HPDE6-E6E7 (cell line): ENCODE measurements around the gene PARD3.

Experiments used
- DNase-seq: peaks from one replicate; pipeline ENCODE4 v3.0.0; 2011; ENCODE audit warnings: missing footprints; ENCODE audit errors: extremely low spot score

The PARD3 gene

DNA sequence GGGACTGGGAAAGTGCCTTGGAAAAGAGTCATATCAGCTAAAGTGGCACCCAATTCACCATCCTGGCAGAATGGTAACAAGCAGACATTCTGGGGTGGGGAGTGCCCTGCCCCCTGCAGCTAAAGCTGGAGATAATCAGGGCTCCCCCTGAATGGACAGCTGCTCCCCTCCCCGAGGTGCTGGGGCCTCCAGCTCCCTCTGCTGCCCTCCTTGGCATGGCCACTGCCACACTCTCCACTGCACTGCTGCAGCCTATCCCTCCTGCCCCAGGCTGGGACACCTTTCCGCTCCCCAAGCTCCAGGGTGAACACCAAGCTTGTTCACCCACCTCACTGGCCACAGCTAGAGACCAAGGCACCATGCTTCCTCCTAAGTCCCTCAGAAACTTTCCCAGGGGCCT lies 9.8 kb upstream of the PARD3 start:
- DNase-seq, result no peak

DNA sequence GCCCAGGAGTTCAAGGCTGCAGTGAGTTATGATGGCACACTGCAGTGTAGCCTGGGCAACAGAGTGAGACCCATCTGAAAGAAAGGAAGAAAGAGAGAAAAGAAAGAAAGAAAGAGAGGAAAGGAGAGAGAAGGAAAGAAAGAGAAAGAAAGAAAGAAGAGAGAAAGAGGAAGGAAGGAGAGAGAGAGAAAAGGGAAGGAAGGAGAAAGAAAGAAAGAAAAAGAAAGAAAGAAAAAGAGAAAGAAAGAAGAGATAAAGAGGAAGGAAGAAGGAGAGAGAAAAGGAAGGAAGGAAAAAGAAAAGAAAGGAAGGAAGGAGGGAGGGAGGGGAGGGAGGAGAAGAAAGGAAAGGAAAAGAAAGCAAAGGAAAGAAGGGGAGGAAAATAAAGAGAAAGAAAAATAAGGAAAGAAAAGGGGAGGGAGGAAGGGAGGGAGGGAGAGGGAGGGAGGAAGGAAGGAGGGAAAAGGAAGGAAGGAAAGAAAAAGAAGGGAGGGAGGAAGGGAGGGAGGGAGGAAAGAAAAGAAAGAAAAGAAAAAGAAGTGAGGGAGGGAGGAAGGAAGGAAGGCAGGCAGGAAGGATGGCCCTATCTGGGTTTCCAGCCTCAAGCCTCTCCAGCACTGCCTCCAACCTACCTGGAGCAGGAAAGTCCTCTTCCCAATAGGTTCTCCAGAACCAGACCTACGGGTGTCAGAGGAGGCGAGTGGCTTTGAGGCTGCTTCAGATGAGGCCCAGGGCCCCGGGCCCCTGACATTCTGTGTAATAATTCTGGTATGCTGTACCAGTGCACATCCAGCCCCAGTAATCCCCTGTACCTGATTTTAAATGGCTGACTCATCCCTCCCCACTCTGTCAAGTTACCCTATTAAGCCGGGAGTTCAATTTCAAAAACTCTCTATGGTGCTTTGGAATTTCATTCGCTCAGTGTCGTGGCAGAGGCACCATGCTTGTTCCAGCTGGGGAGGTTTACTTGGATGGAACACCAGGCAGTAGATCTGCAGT lies 6.8 kb upstream of the PARD3 start:
- no peak for DNase-seq

DNA sequence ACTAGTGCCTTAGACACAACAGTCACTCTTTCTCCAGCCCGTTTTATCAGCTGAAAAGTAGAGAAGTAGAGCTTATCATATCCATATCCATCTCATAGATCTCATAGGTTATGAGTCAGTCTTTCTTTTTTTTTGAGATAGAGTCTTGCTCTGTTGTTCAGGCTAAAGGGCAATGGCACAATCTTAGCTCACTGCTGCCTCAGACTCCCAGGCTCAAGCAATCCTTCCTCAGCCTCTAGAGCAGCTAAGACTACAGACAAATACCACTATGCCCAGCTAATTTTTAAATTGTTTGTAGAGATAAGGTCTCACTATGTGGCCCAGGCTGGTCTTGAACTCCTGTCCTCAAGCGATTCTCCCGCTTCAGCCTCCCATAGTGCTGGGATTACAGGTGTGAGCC lies 2.5 kb upstream of the PARD3 start:
- no peak for DNase-seq

DNA sequence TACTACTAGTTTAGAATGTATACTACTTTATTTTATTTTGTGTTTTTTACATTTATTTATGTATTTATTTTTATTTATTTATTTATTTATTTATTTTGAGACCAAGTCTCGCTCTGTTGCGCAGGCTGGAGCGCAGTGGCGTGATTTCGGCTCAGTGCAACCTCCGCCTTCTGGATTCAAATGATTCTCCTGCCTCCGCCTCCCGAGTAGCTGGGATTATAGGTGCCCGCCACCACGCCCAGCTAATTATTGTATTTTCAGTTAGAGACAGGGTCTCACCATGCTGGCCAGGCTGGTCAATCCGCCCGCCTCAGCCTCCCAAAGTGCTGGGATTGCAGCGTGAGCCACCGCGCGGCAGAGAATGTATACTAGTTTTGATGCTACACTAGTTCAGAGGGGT lies 2.0 kb upstream of the PARD3 start:
- DNase-seq, result no peak

DNA sequence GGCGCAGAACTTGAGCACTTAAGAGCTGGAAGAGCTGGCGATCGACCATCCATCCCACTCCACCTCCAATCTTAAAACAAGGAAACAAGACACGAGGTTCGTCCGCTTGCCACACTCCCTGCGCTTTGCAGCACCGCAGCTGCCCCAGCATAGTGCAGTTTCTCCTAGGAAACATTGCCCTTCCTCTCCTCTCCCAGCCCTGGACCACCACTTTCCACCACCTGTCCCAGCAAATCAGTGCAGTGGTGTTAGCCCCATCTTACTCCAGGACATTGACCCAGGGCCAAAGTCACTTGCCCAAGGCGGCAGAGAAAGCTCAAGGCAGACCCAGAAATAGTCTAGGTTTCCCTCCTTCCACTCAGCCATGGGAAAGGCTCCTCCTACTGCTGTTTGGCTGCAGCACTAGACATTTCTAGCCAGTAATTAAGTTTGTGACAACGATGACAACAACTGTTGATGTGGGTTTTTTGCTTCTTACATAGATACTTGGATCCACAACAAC lies 1.5 kb upstream of the PARD3 start:
- DNase-seq, result no peak

DNA sequence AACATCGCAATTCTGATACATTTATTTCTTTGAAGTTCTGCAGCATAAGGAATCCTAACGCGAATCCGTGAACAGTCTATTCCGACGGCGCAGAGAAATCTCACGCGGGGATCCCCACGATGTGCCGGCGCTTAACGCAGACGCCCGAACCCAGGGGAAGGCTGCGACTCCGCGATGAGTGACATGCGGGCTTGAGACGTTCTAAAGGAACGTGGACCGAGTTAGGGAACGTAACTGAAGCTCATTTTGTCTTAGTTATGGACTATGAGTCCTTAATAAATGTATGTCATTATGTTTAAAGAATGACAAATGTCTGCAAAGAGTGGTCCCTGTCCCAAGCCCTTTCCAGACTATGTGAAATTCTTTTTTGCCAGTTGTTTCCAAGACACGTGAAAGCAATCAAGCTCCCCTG lies 995 bp upstream of the PARD3 start:
- no peak for DNase-seq

DNA sequence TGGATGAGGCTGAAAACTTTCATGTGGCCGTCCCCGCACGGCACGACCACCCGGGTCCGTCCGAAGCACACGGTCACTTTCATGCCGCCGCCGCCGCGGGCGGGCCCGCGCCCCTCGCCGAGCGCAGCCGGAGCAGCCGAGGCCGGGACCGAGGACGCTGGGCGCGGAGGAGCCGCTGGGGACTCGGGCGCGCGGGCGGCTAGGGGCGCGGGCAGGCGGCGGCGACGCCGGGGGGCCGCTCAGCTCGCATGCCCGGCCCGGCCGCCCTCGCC lies 247 bp downstream of the PARD3 start:
- DNase-seq, result no peak

DNA sequence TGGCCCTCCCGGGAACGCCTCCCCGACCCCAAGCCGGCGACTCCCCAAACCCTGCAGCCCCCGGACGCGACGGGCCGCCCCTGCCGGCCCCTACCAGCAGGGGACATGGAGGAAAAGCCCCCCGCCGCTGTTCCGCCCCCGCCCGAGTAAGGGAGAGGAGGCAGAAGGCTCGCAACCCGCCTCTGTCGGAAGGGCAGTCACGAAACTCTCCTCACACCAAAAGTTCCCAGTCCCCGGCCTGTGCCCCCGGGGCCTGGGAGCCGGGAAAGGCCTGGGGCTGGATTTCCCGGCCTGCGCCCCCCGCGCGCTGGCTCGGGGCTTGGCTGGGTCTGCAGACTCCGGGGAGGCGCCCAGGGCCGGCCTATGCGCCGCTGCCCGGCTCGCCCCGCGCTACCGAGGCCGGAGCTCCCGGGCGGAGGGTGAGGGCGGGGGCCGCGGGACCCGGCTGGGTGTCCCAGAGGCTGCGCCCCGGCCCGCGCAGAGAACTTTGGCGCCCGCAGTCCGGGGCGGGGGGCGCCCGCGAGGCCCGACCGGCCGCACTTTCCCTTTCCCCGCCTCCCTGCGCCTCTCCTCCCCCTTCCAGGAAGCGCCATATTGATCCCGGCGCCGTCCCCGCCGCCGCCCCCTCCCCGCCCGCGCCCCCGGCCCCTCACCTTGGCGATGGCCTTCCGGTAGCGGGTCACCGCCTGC lies 728 bp downstream of the PARD3 start:
- no peak for DNase-seq

DNA sequence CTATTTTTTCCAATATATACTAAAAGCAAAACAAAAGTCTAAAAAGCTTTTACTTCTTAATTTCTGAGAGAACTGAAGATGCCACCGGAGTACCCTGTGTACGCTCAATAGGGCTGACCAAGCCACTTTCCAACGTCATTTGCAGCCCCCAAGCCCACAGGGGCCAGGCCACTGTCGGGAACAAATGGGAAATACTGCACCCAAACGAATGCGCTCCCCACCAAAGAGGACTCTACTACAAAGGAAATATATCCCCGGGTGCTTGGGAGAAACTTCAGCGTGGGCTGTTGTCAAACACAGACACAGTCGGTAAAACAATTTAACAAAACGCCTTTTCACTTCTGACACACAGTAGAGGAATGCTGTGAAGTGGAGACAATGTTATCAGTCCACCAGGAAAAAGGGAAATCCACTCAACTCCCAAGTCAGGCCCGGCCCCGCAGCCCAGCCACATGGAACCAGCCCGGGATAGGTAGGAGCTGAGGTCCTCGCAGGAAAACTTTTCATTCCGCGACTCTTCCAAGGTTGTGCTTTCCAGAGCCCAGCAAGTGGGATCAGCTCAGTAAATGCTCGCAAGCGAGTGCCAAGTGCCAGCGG lies 1.4 kb downstream of the PARD3 start:
- DNase-seq, result no peak

DNA sequence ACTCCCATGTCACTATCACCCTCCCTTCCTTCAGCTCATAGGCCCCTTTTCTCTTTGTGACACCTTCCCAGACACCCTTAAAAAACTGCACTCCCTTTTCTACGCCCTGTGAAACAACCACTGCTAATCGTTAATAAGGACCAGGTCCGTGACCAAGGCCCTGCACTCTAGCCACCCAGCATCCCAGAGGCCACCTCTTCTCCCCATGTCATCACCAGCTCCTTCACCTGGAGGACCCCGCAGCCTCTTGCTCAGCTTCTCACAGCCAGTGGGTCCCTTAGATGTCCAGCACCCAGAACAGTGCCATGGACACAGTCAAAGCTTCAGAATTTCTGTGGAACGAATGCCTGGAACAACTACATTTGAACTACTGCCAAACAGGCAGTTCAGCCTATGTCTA lies 2.3 kb downstream of the PARD3 start:
- no peak for DNase-seq

DNA sequence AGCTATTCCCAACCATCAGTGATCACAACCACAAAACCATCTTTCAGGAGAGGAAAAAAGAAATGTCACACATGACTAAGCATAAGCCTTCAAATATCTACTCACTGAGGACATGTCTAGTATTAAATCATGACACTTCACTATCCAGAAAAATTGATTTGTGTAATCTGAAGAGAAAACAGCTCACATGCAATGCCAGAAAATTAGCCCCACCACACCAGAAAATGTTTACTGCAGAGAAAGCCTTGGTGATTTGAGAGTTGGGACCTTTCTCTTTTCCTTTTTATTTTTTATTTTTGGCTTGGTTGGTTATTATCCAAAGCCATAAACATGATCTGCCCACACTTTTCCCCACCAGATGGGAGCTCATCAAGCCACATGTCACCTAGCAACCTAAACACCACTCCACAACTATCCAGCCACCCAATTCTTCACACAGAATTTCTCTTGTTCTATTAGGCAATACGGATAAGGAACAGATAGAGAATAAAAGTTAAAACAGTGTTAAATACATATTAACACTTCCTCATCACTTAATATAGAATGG lies 3.1 kb downstream of the PARD3 start:
- no peak for DNase-seq

DNA sequence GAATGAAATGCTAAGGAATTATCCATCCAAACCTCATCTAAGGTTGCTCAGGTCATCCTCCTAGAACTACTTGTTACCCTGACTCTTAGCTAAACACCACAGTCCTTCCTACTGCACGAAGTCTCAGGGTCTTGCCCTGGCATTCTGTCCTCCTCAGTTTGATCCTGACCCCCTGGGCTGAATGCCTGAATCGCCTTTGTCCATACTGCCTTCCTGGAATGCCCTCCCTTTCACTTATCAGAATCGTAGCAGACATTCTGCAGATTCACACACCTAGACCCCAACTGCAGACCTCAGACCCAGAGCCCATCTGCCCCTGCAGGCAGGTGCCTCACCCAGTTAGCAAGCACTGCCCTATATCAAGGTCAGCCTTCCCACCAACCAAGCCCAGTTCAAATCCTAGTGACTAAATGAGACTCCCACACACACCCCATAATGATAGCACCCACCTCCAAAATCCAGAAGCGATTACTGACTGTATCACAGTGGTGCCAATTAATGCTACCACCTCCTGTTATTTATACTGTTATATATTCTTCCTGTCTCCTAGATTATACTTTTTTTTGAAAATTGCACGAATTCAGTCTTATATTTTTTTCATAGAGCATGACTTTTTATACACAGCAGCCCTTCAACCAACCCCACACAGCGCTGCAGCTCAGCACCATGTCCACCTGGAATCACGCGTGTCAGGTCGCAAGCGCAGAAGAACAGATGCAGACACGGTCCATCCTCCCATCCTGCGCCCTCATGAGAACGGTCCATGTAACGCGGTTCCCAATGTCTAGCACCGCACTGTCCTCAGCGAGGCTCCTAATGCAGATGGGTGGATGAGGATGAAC lies 3.7 kb downstream of the PARD3 start:
- DNase-seq, result no peak

DNA sequence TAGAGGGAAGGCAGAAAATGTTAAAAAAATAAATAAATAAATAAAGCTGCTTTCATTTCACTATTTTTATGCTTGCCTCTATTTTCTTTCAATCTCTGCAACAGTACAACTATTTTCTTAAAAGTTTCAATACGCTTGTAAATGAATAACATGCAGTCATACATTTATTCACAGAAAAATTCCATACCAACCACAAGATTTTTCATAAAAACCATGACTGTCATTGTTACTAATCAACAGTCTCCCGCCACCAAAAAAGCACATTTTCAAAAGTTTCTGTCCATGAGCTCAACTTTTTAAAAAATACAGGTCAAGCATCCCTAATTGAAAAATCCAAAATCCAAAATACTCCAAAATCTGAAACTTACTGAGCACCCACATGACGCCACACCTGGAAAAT lies 5.3 kb downstream of the PARD3 start:
- no peak for DNase-seq

DNA sequence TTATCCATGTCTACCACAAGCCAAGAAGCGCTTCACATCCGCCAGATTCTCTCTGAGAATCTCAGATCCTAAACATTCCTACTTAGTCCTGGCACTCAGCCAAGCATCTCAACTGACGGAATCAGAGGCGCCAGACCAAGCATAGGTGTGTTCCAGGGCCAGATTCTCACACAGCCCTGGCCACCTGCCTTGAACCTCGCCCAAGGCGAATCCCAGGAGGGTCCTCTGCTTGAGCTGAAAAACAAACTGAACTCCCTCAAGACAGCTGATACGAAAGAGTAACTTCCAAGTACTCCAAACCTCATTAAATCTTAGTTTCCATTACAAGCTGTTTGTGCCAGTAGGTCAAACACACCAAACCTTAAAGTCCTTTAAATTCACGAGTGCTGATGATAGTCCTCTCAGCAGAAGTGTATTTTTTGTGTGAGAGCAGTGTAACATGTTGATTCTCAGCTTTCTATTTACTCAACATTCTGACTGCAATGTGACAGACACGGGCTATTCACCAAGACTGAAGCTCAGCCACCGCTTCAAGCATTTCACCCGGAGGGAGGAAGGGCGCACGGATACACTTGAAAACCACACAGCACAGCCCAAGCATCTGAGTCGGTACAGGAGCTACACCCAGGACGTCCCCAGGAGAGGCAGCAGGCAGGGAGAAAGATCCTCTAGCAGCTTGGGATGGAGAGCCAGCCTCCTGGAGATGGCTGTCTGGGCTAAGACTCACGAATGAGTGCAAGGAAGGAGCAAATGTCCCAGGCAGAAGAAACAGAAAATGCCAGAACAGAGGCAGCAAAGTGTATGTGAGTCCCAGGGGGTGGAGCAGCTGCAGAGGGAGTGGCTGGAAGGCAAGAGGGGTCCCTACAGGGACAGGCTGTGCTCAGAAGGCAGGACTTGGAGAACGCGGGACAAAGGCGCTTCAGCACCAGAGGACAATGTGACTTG lies 6.0 kb downstream of the PARD3 start:
- no peak for DNase-seq

DNA sequence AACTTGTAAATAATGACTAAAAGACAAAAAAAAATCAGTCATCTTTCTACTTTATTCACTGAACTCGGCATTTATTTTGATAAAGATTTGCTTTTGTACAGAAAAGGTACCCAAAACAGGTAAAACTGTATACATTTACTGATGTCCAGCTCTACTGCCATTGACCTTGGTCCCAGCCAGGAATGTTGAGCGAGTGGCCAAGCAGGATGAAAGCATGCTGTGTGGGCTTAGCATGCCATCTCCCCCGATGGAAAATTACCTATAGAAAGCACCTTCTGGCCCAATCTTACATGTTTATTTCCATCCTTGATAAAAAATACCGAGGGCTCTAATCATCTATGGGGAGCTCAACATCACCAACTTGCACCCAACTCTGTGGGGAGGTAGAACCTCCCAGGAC lies 6.8 kb downstream of the PARD3 start:
- DNase-seq, result no peak

DNA sequence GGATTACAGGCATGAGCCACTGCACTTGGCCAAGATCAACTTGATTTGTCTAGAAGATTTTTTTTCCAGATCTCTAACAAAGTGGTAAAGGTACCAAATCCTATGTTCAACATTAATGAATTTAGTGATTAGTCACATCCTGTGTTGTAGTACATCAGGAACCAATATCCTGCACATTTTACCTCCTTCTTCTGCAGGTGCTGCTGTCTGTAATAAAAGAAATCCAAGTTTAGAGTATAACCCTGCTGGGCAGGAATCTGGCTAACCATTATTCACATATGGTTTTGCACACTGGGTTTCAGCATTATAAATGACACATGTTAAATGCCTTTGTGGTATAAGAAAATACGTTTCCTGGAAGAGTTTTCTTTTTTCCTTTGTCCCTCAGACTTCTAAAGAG lies 10.8 kb downstream of the PARD3 start:
- no peak for DNase-seq

DNA sequence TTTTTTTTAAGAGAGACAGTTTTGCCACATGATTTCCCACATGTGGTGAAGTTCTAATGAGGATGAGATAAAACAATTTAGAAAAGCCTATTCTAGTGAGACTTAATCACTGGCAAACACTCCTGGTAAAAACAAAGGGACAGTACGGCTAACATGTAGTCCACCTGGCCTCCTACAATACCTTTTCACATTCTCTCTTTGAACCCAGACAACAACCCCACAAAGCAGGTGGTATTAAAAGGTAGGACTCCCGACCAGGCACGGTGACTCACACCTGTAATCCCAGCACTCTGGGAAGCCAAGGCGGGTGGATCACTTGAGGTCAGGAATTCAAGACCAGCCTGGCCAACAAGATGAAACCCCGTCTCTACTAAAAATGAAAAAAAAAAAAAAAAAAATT lies 12.4 kb downstream of the PARD3 start:
- no peak for DNase-seq

DNA sequence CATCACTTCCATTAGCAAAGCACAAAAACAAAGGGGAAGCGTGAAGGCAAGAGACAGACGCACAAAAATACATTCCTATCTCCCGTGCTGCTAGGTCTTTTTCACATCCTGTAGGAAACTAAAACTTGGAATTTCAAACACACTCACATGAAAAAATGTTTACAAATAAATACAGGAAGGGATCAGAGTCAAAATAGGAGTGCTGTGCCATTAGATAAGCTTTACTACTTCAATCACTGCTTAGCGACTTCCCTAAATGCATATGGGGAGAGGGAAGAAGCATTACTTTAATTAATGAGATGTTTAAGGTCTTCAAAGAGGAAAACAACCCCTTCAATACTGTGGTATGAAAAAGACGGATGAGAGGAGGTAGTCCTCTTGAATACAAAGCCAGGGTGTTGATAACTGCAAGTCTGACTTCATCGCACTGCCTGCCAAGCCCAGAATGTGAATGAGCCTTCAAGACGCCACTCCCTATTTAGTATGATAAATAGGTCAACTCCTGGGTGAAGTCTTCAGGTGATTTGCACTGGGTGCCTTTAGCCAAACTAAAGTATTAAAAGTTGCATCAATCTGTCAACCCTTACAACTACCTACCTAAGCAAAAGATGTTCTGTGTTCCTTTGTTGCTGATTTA lies 13.9 kb downstream of the PARD3 start:
- DNase-seq, result no peak

DNA sequence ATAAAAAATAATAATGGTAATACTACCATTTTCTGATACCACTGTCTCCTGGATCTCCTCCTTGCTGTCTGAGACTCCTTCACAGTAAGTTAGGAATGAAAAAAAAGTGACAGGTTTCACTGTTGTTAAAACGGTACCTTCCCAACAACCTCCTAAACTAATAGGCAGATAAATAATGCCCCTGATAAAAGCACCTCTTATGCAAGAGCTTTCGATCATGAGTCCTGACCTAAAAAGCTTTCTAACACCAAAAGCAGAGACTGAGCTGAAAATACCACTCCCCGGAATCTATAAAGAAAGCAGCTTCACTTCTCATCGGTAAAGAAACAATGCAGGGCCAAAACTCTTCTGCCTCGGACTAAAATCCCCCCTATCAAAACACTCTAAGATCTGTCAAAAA lies 14.5 kb downstream of the PARD3 start:
- no peak for DNase-seq

DNA sequence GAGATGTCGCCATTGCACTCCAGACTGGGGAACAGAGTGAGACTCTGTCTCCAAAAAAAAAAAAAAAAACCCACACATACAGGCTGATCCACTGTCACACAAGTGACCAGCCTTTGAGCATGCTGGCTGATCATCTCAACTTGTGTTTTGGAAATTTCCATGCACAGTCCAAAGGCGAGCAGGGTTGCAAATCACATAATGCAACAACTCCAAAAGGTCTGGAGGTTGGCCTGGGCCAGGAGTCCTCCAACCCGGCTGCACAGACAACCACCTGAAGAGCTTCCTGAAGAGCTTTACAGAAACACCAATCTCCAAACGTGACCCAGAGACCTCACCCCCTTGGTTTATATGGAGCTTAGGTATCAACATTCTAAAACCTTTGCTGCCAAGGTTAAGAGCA lies 16.4 kb downstream of the PARD3 start:
- no peak for DNase-seq
